Measurements from ENCODE around the gene LAMTOR4.

DNA sequence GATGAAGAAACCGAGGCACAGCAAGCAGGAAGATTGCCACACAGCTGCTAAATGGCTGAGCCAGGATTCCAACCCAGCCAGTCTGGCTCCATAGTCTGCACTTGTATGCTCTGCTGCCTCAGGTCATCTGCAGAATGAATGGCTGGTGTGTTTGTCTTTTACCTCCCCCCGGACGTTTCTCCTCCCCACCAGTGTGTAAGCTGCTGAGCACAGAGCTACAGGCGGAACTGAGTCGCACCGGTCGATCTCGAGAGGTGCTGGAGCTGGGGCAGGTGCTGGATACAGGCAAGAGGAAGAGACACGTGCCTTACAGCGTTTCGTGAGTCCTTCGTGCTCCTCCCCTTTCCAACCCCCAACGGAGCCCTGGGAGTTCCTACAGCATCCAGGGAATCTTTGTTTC is 26.7 kb upstream of the LAMTOR4 start:
- TF ChIP-seq, protein P1, sequence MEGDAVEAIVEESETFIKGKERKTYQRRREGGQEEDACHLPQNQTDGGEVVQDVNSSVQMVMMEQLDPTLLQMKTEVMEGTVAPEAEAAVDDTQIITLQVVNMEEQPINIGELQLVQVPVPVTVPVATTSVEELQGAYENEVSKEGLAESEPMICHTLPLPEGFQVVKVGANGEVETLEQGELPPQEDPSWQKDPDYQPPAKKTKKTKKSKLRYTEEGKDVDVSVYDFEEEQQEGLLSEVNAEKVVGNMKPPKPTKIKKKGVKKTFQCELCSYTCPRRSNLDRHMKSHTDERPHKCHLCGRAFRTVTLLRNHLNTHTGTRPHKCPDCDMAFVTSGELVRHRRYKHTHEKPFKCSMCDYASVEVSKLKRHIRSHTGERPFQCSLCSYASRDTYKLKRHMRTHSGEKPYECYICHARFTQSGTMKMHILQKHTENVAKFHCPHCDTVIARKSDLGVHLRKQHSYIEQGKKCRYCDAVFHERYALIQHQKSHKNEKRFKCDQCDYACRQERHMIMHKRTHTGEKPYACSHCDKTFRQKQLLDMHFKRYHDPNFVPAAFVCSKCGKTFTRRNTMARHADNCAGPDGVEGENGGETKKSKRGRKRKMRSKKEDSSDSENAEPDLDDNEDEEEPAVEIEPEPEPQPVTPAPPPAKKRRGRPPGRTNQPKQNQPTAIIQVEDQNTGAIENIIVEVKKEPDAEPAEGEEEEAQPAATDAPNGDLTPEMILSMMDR (IDR thresholded peaks at IDR 0.05): no peak
- no peak for TF ChIP-seq POLR2A (IDR thresholded peaks at IDR 0.05)
